ENCODE results near the gene CCDC97.
"Not testable (repeated sequence)": the region's sequence is repeated elsewhere in the genome, so short reads cannot be mapped to it uniquely, and the experiment has no call there.

The CCDC97 gene

GRCh38 chr19:41341669-41342490, 31.9 kb downstream of the CCDC97 start:
- no peak for DNase-seq

GRCh38 chr19:41344162-41344561, 34.2 kb downstream of the CCDC97 start:
- no peak for DNase-seq

DNA sequence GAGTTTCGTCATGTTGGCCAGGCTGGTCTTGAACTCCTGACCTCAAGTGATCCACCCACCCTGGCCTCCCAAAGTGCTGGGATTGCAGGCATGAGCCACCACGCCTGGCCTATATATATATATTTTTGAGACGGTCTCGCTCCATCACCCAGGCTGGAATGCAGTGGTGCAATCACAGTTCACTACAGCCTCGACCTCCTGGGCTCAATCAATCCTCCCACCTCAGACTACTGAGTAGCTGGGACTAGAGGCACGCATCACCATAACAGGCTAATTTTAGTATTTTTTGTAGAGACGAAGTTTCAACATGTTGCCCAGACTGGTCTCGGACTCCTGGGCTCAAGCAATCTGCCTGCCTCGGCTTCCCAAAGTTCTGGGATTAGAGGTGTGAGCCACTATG, 36.9 kb downstream of the CCDC97 start:
- DNase-seq = not testable (repeated sequence)

- no peak for DNase-seq
Observed at GRCh38 chr19:41350735-41351338, 40.9 kb downstream of the CCDC97 start.

DNA sequence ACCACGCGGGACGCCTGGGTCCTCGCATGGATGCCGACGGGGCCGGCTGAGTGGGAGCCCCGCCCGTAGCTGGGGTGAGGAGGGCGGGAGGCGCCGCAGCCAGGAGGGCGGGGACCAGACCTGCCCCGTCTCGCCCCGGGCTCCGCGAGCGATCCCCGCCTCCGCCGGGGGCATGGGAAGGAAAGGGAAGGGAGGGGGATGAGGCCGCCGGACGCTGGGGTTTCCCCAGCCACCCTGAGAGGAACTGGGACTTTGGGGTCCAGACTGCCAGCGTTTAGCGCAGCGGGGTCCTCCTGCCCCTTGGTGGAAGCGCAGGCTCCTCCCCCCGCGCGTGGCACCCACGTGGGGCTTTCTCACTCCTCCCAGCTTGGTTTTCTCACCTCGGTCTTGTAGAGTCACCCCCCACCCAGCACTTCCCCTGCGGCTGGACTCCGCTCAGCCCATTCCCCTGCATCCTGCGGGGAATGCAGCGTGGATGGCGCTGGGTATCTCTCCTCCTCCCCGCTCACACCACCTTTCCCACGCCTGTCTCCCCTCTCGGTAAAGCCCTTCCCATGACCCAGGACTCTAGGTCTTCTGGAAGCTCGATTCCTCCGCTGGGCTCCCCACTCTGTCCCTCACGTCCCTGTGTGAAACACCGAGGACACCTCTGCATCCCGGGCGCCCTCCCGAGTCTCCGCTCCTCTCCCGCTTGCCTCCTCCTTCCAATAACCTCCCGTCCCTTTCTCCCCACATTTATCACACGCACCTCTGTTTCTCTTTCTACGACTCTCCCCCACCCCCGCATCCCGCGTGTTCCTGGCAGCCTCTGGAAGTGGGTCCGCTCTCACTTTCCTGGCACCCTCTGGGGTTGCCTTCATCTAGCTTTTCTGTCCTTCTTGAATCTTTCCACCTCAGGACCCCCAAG, 41.6 kb downstream of the CCDC97 start:
- no peak for DNase-seq

DNA sequence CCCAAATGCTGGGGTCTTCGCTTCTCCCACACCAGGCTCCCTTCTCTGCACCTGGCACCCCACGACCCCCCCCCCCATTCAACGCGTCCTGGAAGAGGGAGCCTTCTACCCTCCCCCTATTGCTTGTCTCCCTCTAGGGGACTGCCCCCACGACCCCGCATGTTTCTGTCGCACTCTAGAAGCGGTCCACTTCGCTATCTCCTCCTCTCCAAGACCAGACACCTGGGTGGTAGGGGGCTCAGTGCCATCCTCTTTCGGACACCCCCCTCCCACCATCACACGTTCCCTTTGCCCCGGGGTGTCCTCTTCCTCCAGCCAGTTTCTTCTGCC, 42.3 kb downstream of the CCDC97 start:
- no peak for DNase-seq

- no peak for DNase-seq
Observed at GRCh38 chr19:41352609-41353465, 42.9 kb downstream of the CCDC97 start.

DNA sequence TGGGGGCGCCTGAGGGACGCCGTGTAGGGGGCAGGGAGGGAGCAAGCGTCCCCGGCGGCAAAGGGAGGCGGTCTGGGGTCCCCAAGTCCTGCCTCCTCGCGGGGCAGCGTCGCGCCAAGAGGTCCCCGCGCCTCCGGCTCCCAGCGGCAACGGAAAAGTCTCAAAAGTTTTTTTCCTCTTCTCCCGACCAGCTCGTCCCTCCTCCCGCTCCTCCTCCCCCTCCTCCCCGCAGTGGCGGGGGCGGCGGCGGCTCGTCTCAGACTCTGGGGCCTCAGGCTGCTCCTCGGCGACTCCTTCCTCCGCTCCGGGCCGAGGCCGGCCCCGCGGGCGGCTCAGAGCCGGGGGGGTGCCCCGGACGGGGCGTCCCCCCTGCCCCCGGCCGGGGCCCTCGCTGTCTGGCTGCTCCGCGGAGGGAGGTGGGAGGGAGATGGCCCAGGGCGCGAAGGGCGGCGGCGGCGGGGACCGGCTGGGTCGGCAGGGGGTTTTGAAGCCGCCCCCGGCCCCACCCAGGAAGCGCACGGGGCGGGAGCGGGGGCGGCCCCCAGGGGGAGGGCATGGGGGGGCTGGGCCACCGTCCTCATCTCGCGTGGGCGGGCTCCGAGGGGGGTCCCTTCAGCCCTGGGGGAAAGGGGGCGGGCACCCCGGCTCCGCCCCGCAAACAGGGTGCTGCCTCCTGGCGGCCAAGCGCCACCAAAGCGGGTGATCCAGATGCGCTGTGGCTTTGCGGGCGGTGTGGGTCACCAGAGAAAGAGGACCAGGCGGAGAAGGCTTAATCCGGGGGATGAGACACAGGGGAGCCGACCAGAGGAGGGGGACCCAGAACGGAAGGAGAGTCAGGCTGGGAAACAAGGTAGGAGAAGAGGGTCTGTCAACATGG, 43.7 kb downstream of the CCDC97 start, which contains the start of gene TGFB1:
Gene TGFB1, minus strand, starts transcription at position 457 of the 877 bp plus-strand sequence. CDS start 878 bp downstream, outside the sequence.
- no peak for DNase-seq

GRCh38 chr19:41354343-41354953, 44.5 kb downstream of the CCDC97 start:
- DNase-seq = no peak

GRCh38 chr19:41355035-41355434, 45.1 kb downstream of the CCDC97 start:
- no peak for DNase-seq

DNA sequence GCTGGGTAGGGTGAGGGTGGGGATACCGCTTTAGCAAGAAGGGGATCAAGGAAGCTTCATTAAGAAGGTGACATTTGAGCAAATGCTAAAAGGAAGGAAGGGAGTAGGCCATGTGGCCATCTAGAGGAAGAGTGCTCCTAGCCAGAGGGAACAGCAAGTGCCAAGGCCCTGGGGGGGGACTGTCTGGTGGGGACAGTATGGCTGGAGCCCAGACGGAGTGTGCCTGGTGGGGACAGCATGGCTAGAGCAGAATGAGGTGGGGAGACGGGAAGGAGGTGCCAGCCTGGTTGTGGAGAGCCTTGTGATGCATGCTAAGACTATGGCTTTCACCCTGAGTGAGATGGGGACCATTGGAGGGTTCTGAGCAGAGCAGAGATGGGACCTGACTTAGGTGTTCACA, 45.8 kb downstream of the CCDC97 start:
- DNase-seq = no peak

- DNase-seq = no peak
Observed at GRCh38 chr19:41356984-41357739, 47.2 kb downstream of the CCDC97 start.

DNA sequence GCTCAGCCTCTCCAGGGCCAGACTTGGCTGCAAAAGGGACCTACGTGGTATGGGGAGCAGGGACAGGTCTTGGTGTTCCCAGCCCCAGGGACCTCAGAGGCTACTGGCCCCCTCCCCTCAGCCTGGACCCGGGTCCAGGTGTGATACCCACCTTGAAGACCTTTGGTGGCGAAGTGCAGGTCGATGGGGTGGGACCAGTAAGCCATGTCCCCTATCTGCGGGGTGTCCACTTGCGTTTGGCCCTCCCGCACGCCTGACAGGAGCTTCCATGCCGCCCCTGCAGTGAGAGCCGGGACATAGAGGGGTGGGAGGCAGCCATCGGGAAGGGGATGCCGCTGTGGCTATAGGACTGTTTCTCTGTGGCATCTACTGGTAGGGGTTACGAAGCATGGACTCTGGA, 47.8 kb downstream of the CCDC97 start:
- DNase-seq = no peak

DNA sequence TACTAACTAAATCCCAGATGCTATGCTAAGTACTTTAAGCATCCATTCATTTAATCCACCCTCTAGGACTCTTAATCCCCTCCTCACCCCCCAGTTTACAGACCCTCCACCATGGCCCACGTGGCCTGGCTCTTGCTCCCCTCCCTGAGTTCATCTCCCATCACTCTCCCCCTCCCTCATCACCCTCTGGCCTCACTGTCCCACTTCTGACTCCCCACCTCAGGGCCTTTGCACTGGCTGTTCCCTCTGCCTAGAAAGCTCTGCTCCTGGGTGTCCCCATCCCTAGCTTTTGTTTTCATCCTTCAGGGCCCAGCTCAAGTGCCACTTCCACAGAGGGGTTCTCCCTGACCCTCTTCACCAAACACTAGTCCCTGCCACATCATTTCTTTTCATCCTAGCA, 49.8 kb downstream of the CCDC97 start:
- DNase-seq = no peak

DNA sequence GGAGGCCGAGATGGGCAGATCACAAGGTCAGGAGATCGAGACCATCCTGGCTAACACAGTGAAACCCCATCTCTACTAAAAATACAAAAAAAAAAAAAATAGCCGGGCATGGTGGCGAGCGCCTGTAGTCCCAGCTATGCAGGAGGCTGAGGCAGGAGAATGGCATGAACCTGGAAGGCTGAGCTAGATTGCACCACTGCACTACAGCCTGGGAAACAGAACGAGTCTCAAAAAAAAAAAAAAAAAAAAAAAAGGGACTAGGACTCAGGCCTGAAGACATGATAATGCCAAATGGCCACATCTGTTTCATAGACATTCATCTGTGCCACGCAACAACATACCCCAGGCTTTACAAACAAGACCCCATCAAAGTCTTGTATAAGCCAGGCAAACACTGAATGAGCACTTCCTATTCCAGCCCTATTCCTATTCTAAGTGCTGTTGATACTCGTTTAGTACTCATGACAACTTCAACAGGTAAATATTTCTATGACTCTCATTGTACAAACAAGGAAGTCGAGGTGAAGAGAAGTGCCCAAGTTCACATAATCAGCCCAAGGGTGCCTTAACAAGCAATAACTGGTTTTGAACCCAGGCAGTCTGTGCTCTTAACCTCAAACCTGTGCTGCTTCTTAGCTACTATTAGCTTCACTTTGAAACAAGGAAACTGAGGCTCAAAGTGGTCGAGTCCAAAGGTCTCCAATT, 52.3 kb downstream of the CCDC97 start:
- DNase-seq = no peak

- DNase-seq = no peak
Observed at GRCh38 chr19:41363371-41363752, 53.4 kb downstream of the CCDC97 start.

- DNase-seq = peak; percentile 69 to 97
Observed at GRCh38 chr19:41363753-41364523, 54.0 kb downstream of the CCDC97 start, which contains the start of gene B9D2. TSS of gene B9D2 (minus strand) at chr19:41364149. CDS start at chr19:41363519, 630 bp downstream.

GRCh38 chr19:41364524-41365391, 54.8 kb downstream of the CCDC97 start:
- DNase-seq = no peak

All from cerebellar nuclear complex (tissue), 1 donor.